Breast epithelium (tissue), 4 donors: ENCODE results near the gene RNF141. TPM values are rescaled to one million over a fixed set of nuclear protein-coding genes. Genes with fewer than 3 reads are reported as not detected.

Source experiments
- DNase-seq, 2 donors: peaks; one replicate each; pipeline ENCODE4 v3.0.0-alpha.2; 2019; ENCODE audit warnings: low spot score in 2 of 2
- H3K27ac ChIP-seq, 2 donors: fragments of 200-600 bp; sonication (generic) in 1 of 2; one replicate each; pipeline ENCODE4 v1.5.1; 2016 to 2019; ENCODE audit warnings: mild to moderate bottlenecking in 1 of 2
- H3K27me3 ChIP-seq, 2 donors: fragments of 200-600 bp; sonication (generic) in 1 of 2; one replicate each; pipeline versions ENCODE4 v1.5.1 to v1.6.0; 2017 to 2019; ENCODE audit warnings: control low read depth in 1 of 2, mild to moderate bottlenecking in 1 of 2
- H3K36me3 ChIP-seq: fragments of 200-600 bp; one replicate; pipeline ENCODE4 v1.5.1; 2019
- H3K4me1 ChIP-seq, 2 donors: fragments of 200-600 bp; sonication (generic); one replicate each; pipeline ENCODE4 v1.5.1; 2016 to 2019; ENCODE audit warnings: control low read depth in 1 of 2
- H3K4me3 ChIP-seq, 3 donors: fragments of 200-600 bp; sonication (generic); 1 replicate in 2 of 3; 2 replicates in 1 of 3; pipeline ENCODE4 v1.5.1; 2016 to 2019; ENCODE audit warnings: mild to moderate bottlenecking in 3 of 3, moderate library complexity in 2 of 3
- H3K9me3 ChIP-seq, 2 donors: fragments of 200-600 bp; sonication (generic) in 1 of 2; one replicate each; pipeline ENCODE4 v1.5.1; 2016 to 2019; ENCODE audit warnings: control low read depth in 1 of 2
- CTCF ChIP-seq, 3 donors: fragments of 450-650 bp; IDR thresholded peaks; one replicate each; pipeline ENCODE4 v1.5.1; 2016 to 2017; ENCODE audit warnings: antibody characterized with exemption in 3 of 3, mild to moderate bottlenecking in 3 of 3, moderate library complexity in 3 of 3
- POLR2A ChIP-seq: fragments of 450-650 bp; IDR thresholded peaks from one replicate; pipeline ENCODE4 v1.6.1; 2016; ENCODE audit warnings: antibody characterized with exemption, mild to moderate bottlenecking, moderate library complexity
- POLR2AphosphoS5 ChIP-seq, 3 donors: sonication (generic); formaldehyde crosslinking; IDR thresholded peaks; one replicate each; pipeline ENCODE4 v1.6.1; 2017; ENCODE audit warnings: antibody characterized with exemption in 3 of 3
- intact Hi-C: fragments of 100-400 bp; cut with DNase I; formaldehyde crosslinking; loops from one replicate; pipeline ENCODE4 v1.15.1; 2023; ENCODE audit warnings: low total_unique reads
- total RNA-seq, 3 donors: library from RNA; depleted of rRNA; stranded (reverse); fragments of >200 nt; gene quantifications; one replicate each; pipeline ENCODE4 v1.1.0, GENCODE V29; 2016

RNF141 gene
- total RNA-seq, 3 donors from 2014 or later = 31.1 to 54.1 (median 45.8) TPM

- no peak for TF ChIP-seq POLR2AphosphoS5 (IDR thresholded peaks at IDR 0.05)
- no peak for TF ChIP-seq POLR2A
- no peak for TF ChIP-seq CTCF (IDR thresholded peaks at IDR 0.05)
- Histone ChIP-seq H3K4me1 (no peaks in the 10 kb centered on the region), H3K27ac (no peak overlapping the region), H3K27me3 (no peaks in the 10 kb centered on the region), H3K36me3 (no peaks in the 10 kb centered on the region), H3K9me3 (no peaks in the 10 kb centered on the region), H3K4me3 (no peak overlapping the region)
- intact Hi-C loops = no loop called here
- peak in 1 of 2 donors; percentile 2 for DNase-seq
Observed at GRCh38 chr11:10485646-10486045, 55.3 kb downstream of the RNF141 start.

GRCh38 chr11:10484461-10485180 lies 56.4 kb downstream of the RNF141 start:
- H3K4me3 ChIP-seq = no peak overlapping the region
- intact Hi-C loops = no loop called here
- no peaks in the 10 kb centered on the region for H3K4me1 ChIP-seq
- no peak overlapping the region for H3K27ac ChIP-seq
- no peaks in the 10 kb centered on the region for H3K9me3 ChIP-seq
- TF ChIP-seq CTCF (IDR thresholded peaks at IDR 0.05) (no peak), POLR2AphosphoS5 (IDR thresholded peaks at IDR 0.05) (no peak), POLR2A (no peak)
- no peaks in the 10 kb centered on the region for H3K36me3 ChIP-seq
- DNase-seq = peak in 1 of 2 donors; percentile 36
- H3K27me3 ChIP-seq = no peaks in the 10 kb centered on the region

GRCh38 chr11:10483584-10483983 lies 57.4 kb downstream of the RNF141 start:
- no peak for TF ChIP-seq POLR2A
- no peak for TF ChIP-seq CTCF (IDR thresholded peaks at IDR 0.05)
- TF ChIP-seq POLR2AphosphoS5 (IDR thresholded peaks at IDR 0.05) = no peak
- no peaks in the 10 kb centered on the region for H3K27me3 ChIP-seq
- peak in 1 of 2 donors; percentile 1 for DNase-seq
- no peaks in the 10 kb centered on the region for H3K9me3 ChIP-seq
- no peak overlapping the region for H3K27ac ChIP-seq
- H3K36me3 ChIP-seq = no peaks in the 10 kb centered on the region
- H3K4me1 ChIP-seq = no peaks in the 10 kb centered on the region
- intact Hi-C loops = no loop called here
- no peak overlapping the region for H3K4me3 ChIP-seq

GRCh38 chr11:10483174-10483573 lies 57.8 kb downstream of the RNF141 start:
- Histone ChIP-seq H3K27me3 (no peaks in the 10 kb centered on the region), H3K4me3 (no peak overlapping the region), H3K9me3 (no peaks in the 10 kb centered on the region), H3K27ac (no peak overlapping the region), H3K4me1 (no peaks in the 10 kb centered on the region), H3K36me3 (no peaks in the 10 kb centered on the region)
- intact Hi-C loops = no loop called here
- TF ChIP-seq CTCF (IDR thresholded peaks at IDR 0.05) (no peak), POLR2A (no peak), POLR2AphosphoS5 (IDR thresholded peaks at IDR 0.05) (no peak)
- DNase-seq = no peak

GRCh38 chr11:10481560-10482349 lies 59.2 kb downstream of the RNF141 start:
- no peak overlapping the region for H3K27ac ChIP-seq
- intact Hi-C loops = no loop called here

More at GRCh38 chr11:10481560-10482349, 59.2 kb downstream of the RNF141 start:
- TF ChIP-seq POLR2A (no peak), POLR2AphosphoS5 (IDR thresholded peaks at IDR 0.05) (no peak), CTCF (IDR thresholded peaks at IDR 0.05) (no peak)
- Histone ChIP-seq H3K36me3 (no peaks in the 10 kb centered on the region), H3K9me3 (no peaks in the 10 kb centered on the region), H3K4me3 (no peak overlapping the region), H3K27me3 (no peaks in the 10 kb centered on the region), H3K4me1 (no peaks in the 10 kb centered on the region)
- DNase-seq = peak in 1 of 2 donors; percentile 22
